Vagina (tissue), 2 donors: ENCODE results near the gene ZFYVE21.
A peak's percentile ranks its signal among the peaks of the same experiment; 100 is the strongest.

Experiments used
- POLR2A ChIP-seq, 2 donors: fragments of 450-650 bp; IDR thresholded peaks; one replicate each; pipeline ENCODE4 v1.6.1; 2017; ENCODE audit warnings: antibody characterized with exemption in 2 of 2, mild to moderate bottlenecking in 2 of 2, moderate library complexity in 2 of 2
- POLR2AphosphoS5 ChIP-seq, 2 donors: sonication (generic); formaldehyde crosslinking; IDR thresholded peaks; one replicate each; pipeline ENCODE4 v1.9.0; 2017; ENCODE audit warnings: antibody characterized with exemption in 2 of 2, mild to moderate bottlenecking in 2 of 2, low read depth in 1 of 2; ENCODE audit not compliant: insufficient read depth in 1 of 2
- TF ChIP-seq, protein P1 (sequence below), 3 experiments: fragments of 450-650 bp in 2 of 3; fragments of 200-600 bp in 1 of 3; sonication (generic) in 1 of 3; IDR thresholded peaks; one replicate each; pipeline ENCODE4 v1.5.1; 2017 to 2019; ENCODE audit warnings: antibody characterized with exemption in 3 of 3, mild to moderate bottlenecking in 2 of 3, moderate library complexity in 2 of 3

DNA sequence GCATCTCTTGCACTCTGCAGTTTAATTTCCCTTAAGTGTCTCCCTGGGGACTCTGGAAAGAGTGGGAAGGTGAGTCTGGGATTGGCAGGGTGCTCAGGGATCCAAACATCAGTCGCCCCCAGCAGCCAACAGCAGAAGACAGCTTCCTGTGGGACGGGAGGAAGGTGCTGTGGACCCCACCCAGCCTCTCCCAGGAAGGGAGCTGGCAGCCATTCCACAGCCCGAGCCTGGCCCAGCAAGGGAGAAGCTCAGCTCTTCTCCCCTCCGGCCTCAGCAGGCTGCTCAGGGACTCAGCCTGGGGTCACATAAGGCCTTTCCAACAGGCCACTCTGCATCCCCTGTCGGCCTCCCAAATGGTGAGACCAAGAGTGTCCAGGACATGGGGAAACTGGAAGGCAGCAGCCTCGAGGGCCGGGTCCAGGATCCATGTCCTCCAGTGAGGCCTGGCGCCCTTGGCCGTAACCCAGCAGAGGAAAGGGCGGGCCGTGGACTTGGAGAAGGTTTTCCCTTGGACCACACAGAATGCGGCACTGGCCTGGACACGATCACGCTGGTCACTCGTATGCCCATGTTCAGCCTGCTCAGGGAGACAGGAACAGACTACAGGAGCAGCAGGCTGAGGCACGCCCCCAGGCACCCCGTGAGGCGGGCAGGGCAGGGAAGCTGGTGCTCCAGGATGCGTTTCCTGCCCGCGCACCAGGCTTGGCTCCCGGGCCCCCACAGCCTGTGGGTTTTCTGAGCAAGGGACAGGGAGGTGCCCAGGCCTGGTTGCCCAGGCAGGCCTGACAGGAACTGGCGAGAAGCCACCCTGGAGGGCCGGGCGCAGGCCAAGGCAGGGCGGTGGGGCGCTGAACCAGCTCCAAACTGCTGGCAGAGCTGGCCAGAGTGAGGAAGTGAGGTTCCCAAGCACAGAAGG, 3.8 kb upstream of the ZFYVE21 start:
- TF ChIP-seq, protein P1, sequence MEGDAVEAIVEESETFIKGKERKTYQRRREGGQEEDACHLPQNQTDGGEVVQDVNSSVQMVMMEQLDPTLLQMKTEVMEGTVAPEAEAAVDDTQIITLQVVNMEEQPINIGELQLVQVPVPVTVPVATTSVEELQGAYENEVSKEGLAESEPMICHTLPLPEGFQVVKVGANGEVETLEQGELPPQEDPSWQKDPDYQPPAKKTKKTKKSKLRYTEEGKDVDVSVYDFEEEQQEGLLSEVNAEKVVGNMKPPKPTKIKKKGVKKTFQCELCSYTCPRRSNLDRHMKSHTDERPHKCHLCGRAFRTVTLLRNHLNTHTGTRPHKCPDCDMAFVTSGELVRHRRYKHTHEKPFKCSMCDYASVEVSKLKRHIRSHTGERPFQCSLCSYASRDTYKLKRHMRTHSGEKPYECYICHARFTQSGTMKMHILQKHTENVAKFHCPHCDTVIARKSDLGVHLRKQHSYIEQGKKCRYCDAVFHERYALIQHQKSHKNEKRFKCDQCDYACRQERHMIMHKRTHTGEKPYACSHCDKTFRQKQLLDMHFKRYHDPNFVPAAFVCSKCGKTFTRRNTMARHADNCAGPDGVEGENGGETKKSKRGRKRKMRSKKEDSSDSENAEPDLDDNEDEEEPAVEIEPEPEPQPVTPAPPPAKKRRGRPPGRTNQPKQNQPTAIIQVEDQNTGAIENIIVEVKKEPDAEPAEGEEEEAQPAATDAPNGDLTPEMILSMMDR (IDR thresholded peaks at IDR 0.05), result no peak
- no peak for TF ChIP-seq POLR2A (IDR thresholded peaks at IDR 0.05)
- peak; percentile 42 to 52 for TF ChIP-seq POLR2AphosphoS5 (IDR thresholded peaks at IDR 0.05; ENCODE audit: insufficient read depth in 1 of 2, low read depth in 1 of 2)
